HuH-7.5 (cell line): Measurements from ENCODE around the gene ITK.

Experiments
- DNase-seq: peaks from one replicate; pipeline ENCODE4 v3.0.0; 2011; ENCODE audit warnings: low spot score

ITK gene

DNA sequence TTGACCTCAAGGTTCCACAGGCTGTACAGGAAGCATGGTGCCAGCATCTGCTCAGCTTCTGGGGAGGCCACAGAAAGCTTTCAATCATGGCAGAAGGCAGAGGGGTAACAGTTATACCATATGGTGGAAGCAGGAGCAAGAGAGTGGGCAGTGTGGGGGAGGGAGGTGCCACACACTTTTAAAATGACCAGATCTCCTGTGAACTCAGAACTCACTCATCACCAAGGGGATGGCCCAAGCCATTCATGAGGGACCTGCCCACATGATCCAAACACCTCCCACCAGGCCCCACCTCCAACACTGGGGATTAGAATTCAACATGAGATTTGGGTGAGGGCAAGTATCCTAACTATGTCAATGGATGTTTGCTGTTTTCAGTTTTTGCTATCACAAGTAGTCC lies 101.5 kb downstream of the ITK start:
- no peak for DNase-seq

DNA sequence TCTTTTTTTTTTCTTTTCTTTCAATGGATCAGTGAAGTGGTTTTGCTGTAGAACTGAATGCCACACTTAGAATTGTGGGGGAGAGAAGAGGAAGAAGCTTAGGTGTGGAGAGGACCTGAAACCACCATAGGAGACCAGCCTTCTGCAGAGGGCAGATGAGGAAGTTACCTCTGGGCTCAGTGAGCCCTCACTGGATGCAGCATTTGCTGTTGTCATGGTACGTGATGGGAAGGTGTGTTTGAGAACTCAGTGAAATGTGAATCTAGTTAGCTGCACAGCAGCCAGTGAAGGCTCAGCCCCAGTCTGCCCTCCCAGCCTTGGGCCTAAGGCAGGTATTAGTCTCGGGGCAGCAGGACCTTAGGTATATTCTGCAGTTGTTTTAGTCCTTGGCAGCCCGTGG lies 102.8 kb downstream of the ITK start:
- DNase-seq = no peak

DNA sequence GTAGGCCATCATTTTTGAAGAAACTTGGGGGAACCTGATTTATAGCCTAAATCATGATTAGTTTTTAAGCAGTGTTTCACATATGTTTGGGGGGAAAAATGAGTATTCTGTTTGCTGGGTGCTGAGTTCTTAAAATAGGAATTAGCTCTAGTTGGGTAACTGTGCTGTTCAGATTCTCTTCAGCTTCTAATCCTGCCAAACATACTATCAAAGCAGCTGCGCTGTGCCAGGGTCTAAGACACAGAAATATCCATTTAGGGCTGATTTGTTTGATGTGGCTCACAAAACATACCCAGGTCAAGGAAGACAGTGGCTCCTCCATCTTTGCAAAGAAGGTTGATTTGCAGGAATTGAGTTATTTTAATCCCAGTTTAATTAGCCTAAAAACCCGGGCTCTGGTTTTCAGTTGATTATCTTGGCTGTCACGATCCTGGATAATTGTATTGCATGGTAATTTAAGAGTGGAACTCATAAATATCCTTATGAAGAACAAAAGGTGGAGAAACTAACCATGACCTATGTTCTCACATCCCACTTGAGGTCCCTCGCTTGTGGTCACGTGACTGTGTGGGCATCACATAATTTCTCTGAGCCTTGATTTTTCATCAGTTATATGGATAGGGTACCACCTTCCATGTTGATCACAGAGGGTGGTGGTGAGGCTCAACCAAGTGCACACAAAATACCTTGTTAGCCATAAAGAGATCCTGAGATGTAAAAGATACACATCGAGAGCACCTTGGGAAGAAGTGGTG lies 104.0 kb downstream of the ITK start:
- DNase-seq = no peak

DNA sequence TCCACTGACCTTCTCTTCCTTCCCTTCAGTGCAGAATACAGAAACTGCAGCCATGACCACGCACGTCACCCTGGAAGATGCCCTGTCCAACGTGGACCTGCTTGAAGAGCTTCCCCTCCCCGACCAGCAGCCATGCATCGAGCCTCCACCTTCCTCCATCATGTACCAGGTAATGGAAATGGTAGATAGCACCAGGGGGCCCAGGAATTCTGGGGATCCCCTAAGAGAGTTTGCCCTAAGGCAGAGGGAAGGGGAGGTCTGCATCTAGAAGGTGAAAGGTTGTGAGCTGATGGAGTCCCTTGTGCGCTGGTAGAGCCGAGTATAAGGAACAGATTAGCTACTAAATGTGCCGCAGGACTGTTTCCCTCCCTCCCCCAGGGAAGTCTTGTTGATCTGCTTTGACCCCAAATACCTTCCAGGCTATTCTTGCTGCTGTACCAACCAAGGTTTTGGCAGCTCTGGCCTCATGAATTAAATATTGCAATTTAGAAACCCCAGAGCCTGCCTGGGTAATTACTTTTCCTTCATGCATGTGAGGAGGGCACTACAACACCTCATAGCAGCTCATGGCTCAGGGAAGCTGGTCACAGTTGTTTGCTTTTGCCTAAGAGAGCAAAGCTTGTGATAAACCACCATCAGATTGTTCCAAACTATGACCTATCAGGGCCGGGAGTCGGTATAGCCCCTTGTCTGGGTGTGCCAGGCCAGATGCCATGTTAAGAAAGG lies 104.8 kb downstream of the ITK start:
- DNase-seq = no peak

DNA sequence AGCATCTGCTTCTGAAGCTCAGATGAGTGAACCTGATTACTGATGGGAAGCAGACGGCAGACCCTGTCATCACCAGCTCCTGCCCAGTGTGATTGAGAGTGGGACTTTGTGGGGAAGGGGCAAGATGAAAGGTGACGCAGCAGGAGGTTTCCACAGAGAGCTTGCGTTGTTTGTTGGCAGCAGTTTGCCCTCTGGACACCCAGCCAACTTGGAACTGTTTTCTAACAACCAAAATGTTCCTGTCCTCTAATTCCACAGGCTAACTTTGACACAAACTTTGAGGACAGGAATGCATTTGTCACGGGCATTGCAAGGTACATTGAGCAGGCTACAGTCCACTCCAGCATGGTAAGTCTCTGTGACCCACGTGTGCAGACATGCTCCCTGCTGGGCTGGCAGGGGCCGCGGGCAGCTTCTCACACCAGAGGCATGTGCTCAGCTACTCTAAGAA lies 106.1 kb downstream of the ITK start:
- no peak for DNase-seq

DNA sequence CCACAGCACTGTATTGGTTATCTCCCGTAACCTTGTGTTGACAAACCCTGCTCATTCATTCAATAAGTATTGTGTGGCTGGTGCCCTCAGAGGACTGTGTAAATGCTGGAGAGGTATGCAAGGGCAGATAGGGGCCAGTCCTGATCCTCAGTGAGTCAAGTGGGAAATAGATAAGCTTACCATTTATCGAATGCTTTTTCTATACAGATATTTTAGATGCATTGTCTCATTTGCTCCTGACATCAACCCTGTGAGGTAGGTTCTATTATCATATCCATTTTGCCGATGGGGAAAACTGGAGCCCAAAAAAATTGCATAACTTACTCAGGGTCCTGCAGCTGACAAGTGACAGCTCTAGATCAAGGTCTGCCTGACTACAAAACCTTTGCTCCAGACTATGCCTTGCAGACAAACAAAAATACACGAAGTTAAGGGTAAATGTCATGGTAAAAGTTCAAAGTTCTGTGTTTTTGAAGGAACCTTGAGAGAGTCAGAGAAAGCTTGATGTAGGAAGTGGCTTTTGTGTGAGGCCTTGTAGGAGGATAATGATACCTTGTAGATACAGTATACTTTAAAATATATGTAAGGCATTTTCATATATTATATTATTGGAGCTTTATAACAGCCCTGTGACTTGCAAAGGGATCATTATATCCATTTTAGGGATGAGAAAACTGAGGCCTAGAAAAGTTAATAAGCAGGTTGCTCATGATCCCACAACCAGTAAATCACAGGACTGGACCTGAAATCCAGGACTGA lies 107.9 kb downstream of the ITK start:
- DNase-seq = no peak

DNA sequence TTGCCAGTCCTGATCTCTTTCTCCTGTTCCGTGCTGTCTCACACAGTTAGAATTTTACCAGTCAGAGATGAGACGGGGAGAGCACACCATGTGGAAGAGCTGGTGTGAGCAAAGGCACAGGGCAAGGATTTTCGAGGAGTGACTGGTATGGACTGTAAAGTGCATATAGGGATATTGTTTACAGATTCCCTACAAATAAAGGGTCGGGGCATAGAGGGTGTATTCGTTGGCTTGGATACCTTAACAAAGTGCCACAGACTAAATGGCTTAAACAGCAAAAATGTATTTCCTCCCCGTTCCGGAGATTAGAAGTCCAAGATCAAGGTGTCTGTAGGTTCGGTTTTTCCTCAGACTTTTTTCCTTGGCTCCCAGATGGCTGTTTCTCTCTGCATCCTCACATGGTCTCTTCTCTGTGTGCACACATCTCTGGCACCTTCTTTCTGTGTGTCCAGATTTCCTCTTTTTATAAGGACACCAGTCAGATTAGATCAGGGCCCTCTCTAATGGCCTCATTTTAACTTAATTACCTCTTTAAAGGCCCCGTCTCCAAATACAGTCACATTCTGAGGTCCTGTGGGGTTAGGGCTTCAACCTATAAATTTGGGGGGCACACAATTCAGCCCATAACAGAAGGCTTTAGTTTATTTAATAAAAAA lies 108.7 kb downstream of the ITK start:
- no peak for DNase-seq

DNA sequence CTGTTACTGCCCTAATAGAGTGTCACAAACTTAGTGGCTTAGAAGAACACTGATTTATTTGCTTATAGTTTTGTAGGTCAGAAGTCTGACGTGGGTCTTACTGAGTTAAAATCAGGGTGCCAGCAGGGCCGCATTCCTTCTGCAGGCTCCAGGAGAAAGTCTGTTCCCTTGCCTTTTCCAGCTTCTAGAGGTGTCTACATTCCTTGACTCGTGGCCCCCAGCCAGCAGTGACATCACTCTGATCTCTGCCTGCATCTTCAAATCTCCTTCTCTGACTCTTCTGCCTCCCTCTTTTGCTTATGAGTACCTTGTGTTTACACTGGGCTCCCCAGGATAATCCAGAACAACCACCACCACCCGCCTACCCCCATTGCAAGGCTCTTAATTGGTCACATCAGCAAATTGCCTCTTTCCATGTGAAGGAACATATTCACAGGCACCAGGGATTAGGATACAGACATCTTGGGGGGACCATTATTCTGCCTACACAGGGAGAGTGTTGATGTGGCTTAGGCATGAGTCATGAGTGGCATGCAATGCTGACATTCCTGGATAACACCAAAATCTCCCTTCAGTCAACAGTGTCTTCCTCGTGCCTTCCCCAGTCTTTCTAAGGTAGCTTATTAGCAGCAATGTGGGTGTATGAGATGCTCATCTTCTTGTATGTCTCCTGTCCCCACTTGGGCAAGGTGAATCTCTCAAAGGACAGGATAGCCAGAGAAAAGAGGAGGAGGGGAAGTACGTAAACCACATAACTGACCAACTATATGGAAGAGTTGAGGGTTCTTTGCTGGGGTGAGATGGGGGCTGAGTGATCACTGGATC lies 109.7 kb downstream of the ITK start:
- no peak for DNase-seq

DNA sequence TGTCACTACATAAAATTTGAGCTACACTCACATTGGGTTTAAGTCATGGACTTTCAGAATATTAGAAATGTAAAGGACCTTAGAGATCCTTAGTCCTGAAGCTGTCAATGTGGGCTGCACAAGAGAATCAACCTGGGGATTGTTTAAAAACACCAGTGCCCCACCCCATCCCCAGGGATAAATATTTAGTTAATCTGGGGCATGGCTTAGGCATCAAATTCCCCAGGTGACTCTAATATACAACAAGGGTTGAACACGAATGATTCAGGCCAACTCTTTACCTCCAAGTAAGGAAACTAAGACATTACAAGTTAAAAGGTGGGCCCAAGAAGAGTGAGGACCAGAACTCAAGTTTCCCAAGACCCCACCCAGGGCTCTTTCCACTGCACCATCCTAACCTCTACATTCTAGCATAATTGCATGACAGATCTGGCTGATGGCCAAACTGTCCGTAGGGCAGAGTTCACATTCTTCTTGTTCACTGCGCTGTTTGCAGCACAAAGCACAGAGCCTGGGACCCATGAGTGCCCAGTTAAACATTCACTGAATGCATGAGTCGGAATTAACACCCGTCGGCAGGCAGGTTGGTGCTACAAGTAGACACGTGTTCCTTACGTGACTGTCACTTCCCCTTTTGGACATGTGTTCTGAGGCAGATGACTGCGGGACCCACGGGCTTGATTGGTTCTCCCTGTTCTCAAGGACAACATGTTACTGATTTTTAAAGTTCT lies 110.5 kb downstream of the ITK start:
- peak; percentile 56 for DNase-seq

DNA sequence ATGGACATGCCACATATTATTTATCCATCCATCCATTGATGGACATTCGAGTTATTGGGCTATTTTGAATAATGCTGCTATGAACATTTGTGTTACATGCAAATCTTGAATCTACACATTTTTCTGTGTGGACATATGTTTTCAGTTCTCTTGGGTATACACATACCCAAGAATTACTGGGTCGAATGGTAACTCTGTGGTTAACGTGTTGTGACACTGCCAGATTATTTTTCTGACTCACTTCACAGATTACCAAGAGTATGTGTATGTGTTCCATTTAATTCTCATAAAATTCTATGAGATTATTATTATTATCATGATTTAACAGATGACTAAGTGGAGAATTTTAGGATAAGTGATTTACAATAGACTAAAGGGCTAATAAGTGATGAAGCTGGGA lies 112.0 kb downstream of the ITK start:
- no peak for DNase-seq

DNA sequence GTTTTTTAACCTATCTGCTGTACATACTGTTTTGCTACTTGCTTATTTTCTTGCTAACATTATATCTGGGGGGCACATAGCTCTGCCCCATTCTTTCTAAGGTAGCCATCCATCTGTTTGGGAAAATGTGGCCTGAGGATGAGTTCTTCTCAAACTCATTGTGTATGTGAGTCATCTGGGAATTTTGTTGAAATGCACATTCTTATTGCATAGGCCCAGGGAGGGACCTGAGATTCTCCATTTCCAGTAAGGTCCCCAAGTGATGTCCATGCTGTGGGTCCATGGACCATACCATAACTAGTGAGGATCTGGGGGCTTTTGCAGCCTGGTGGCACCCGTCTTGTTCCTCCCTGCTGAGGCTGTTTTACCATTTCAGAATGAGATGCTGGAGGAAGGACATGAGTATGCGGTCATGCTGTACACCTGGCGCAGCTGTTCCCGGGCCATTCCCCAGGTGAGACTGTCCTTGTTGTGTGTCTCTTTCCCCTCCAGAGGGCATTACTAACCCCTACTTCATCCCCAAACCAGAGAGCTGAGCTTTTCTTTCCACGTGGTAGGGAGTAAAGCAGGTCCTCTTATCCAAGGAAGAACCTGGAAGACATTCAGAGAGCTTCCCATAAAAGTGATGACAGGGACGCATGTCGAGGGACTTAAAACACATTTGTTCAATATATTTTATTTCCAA lies 113.9 kb downstream of the ITK start:
- no peak for DNase-seq

DNA sequence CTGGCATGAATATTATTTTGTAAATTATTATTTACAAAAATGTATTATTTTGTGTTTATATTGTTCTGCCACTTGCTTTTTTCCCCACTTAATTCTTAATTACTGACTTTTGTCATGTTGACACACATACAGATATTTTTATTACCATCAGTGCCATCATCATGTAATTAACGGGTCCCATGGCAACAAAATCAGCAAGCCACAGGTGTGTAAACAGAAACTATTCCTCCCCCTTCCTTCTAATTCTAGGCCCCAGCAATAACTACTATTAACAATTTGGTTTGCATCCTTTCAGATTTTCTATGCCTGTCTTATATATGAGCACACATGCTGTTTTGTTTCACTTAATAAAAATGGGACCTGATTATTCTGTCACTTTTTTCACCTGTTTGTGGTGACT lies 114.6 kb downstream of the ITK start:
- no peak for DNase-seq

DNA sequence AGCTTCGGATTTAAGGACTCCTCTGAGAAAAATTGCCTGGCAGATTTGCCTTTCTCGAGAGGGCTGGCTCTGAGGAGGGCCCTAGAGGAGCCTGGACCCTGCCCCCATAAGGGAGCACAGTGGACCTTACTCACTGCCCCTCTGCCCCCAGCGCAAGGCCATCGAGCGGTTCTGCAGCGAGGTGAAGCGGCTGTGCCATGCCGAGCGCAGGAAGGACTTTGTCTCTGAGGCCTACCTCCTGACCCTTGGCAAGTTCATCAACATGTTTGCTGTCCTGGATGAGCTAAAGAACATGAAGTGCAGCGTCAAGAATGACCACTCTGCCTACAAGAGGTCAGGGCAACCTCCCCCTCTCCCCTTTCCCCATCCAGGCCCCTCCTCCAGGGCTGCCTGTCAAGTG lies 119.9 kb downstream of the ITK start:
- DNase-seq = no peak

DNA sequence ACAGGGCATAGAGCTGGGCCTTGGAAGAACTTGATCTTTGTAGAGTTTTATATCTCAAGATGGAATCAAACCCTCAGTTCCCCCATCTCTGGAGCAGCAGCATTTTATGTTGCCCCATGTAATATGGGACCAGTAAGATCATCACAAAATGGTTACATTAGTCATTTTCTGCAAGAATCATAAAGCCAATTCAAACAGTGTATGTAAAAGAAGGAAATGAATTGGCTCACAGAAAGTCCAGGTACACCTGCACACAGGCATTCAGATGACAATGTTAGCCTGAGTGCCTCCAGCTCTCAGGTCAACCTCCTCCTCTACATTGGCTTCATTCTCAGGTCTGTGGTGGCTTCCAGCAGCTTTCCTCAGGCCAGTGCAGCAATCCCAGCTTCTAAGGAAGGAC lies 120.4 kb downstream of the ITK start:
- no peak for DNase-seq

DNA sequence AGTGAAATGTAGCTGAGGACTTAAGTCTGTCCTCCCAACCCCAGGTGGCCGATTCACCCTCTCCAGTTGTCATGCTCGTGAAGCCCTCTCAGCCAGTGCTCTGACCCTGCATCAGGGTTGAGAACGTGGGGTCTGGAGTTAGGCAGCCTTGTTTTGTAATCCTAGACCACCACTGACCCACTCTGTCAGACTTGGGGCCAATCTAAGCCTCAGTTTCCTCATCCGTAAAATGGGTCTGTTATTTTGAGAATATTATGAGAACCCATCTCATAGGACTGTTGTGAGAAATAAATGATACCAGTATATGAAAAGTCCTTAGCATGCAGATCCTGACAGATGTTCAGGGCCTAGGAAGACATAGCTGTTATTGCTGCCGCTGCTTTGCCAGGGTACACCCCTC lies 122.4 kb downstream of the ITK start:
- no peak for DNase-seq

DNA sequence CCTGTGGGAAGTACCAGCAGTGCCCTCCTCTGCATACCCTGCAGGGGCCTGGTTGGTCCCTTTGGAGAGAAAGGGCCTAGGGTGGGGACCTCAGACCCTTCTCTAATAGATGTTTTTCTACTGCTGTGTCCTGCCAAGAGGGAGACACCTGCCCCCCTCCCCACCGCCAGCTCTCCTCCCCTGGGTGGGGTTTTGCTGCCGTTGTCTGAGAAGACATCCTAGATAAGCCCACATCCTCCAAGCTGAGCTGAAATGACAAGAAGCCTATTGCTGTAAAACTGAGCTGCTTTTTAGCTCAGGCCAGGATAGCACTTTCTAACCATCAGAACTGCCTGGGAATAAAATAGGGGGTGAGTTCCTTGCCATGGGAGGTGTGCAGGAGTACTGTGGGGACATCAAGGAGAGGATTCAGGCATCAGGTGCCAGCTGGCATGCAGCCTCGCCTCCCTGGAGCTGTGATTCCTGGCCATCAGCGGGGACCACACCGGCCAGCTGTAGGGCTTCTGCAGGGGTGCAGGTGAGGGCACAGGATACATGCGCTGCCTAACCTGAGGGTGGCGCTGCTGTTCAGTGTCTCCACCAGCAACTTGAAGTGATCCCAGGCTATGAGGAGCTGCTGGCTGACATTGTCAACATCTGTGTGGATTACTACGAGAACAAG lies 123.2 kb downstream of the ITK start:
- no peak for DNase-seq
